GM21390 (cell line): ENCODE measurements around the gene RBM45.
"Not testable (repeated sequence)": the region's sequence is repeated elsewhere in the genome, so short reads cannot be mapped to it uniquely, and the experiment has no call there.

Source experiments
- ATAC-seq: cut with Tn5 transposase; IDR thresholded peaks from one replicate; pipeline ENCODE4 v1.9.1; 2021; ENCODE audit not compliant: unreplicated experiment

RBM45 gene

GRCh38 chr2:178112202-178113152 is at the start of gene RBM45:
TSS of gene RBM45 (plus strand) at chr2:178112437. CDS start at chr2:178112547, 110 bp downstream.
- ATAC-seq = peak; percentile 86

DNA sequence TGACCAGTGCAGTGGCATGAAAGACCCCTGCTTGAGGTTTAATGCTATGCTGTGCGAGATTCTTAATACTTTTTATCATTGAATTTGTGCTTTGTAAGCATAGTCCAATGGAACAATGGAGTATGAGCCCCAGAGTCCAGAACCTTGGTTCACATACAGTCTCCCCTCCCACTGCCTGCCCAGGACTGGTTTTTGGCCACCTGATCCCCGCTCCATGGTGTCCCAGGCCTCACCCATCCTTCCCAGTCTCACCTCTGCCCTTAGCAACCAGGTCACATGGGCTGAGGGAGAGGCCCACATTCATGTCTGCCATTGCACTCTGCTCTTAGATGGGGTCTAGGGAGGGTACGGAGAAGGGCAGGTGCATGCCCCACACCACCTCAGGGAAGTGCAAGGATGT is 45.9 kb upstream of the RBM45 start:
- ATAC-seq = no peak

DNA sequence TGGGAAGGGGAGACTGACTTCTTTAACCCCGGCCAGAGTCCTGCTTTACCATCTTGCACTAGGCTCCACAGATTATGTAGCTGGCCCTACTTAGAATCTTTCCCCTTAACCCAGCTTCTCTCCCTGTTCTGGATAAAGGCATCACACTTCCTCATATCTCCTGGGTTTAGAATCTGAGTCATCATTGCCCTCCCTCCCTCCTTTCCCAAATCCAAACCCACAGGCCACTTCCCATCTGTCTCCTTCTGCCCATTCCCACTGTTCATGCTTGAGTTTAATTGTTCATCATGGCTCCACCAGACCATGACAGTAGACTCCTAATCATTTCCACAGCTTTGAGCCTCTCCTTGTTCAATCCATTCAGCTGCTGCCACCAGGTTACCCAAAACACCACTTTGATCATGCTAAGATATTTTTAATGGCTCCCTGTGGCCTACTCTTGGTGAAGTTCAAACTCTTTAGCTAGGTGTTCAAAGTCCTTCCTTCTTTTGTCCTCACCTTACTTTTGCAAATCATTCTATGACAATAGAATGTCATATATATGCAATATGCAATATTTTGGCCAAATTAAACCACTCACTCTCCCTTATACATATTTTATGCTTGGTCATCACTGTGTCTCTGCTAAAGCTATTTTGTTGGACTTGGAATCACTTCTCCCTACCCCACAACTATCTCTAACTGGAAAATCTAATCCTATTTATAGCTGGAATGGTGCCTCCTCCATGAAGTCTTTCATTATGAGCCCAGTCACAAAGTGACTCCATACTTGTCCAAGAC is 45.2 kb upstream of the RBM45 start:
- ATAC-seq = no peak

DNA sequence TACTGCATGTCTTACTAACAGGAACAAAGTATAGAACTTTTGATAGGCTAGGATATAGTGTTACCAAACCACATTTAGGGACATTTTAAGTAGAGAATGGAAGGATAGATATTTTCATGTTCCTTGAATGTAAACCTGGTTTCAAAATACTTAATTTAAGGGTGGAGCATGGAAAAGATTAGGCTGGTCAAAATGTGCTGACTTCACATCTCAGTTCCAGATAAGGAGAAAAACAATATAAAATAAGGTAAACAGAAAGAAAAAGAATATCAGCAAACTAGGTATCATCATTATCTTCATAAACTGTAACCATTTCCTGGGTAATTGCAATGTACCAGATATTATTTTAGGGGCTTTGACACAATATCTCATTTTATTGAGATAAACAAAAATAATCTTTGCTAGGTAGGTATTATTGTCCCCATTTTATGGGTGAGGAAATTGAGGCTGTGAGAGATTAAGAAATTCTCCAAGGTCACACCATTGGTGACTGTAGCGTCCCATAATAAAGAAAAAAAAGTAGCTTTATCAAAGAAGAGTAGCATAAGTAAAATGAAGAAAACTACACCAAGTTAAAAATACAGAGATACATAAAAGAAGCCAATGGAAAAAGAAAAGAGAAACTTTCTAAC is 43.3 kb upstream of the RBM45 start:
- ATAC-seq = no peak

- ATAC-seq = no peak
These were observed 42.7 kb upstream of the RBM45 start for GRCh38 chr2:178069551-178069950.

GRCh38 chr2:178070824-178071223 is 41.4 kb upstream of the RBM45 start:
- ATAC-seq = no peak

GRCh38 chr2:178072000-178072382 is 40.2 kb upstream of the RBM45 start:
- ATAC-seq = no peak

GRCh38 chr2:178072383-178073301 is 39.6 kb upstream of the RBM45 start, which contains the start of gene PDE11A:
TSS of gene PDE11A (minus strand) at chr2:178072777. CDS start at chr2:178072437, 340 bp downstream.
- peak; percentile 71 for ATAC-seq

- no peak for ATAC-seq
These were observed 37.9 kb upstream of the RBM45 start for GRCh38 chr2:178074123-178075005.

DNA sequence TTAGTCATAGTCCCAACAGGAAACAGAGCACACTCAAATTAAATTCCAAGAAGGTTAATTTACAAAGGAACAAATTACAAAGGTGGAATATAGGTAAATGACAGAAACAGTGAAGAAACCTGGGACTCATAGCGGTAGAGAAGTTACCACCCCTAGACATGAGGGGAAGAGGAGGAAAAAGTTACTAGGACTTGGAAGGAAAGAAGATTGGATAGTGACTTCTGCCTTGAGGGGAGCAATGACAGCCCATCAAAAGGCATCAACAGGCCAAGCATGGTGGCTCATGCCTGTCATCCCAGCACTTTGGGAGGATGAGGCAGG is 37.3 kb upstream of the RBM45 start:
- ATAC-seq = no peak

- ATAC-seq = no peak
These were observed 36.1 kb upstream of the RBM45 start for GRCh38 chr2:178076130-178076529.

GRCh38 chr2:178079279-178079678 is 33.0 kb upstream of the RBM45 start:
- not testable (repeated sequence) for ATAC-seq

GRCh38 chr2:178082408-178083045 is 29.7 kb upstream of the RBM45 start:
- no peak for ATAC-seq

DNA sequence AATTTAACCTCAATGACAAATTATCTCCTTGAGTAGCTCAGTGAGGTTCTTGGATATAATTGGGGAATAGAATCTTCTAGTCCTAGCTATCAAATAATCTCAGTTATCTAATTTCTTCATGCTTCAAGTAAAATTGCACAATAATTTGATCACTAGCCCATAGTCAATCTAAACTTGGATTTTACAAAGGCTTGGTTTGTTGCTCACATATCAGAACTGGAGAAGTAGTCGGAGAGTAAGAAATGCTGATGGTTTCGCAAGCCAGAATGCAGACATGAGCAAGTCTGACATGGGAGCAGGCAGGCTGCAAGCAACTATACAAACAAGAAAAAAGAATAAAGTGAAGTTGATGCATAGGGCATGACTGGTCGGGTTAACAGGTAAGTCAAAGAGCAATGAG is 28.0 kb upstream of the RBM45 start:
- no peak for ATAC-seq

- no peak for ATAC-seq
These were observed 23.4 kb upstream of the RBM45 start for GRCh38 chr2:178088774-178089270.

- ATAC-seq = no peak
These were observed 18.8 kb upstream of the RBM45 start for GRCh38 chr2:178093471-178093870.

DNA sequence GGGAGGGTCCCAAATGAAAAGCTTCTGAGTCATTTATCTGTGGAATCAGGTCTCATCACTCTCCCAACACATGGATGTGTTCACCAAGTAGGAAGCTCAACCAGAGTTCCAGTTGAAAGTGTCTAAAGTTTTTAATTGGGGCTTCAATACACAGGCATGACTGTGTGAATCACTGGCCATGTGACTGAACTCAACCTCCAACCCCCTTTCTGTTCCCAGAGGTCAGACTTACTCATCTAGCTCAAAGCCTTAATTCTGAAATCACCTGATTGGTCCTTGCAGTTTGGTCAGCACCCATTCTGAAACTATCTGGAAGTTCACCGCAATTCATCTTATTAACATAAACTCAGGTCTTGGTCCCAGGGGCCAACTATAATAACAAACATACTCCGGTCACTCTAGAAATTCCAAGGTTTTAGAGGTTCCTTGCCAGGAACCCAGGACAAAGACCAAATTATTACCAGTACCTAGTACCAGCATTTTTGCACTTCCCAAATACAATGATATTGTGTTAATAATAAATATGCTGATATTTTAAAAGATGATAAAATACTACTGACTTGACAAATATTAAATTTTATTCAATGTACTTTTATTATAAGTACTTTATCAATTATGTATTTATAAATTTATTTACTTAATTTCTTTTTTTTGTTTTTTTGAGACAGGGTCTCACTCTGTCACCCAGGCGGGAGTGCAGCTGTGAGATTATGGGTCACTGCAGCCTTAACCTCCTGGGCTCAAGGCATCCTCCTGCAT is 10.7 kb upstream of the RBM45 start:
- no peak for ATAC-seq

DNA sequence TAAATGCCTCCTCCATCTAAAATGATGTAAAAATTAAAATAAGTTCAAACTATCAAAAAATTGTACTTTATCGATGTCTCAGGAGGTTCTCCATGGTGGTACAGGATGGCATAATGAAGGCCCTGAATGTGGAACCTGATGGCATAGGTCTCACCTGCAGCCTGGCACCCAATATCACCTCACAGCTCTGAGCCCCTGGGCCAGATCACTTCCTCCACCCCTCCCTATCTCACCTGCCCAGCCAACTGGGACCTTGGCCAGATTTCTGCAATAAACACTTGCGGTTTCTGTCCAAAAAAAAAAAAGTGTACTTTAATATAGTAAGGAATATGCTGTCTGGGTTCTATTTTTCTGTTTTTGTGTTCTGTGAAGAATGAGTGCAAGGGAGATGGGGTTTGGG is 6.7 kb upstream of the RBM45 start:
- ATAC-seq = no peak
